Prostate gland (tissue), 2 donors: ENCODE measurements around the gene GH2.

Experiments used
- CTCF ChIP-seq, 4 experiments: fragments of 200-600 bp in 2 of 4; fragments of 450-650 bp in 2 of 4; sonication (generic) in 2 of 4; IDR thresholded peaks; 1 replicate in 3 of 4; 2 replicates in 1 of 4; pipeline ENCODE4 v1.5.1; 2016 to 2019; ENCODE audit warnings: antibody characterized with exemption in 4 of 4, mild to moderate bottlenecking in 2 of 4, moderate library complexity in 2 of 4
- POLR2A ChIP-seq: fragments of 450-650 bp; IDR thresholded peaks from one replicate; pipeline ENCODE4 v1.6.1; 2016; ENCODE audit warnings: antibody characterized with exemption, mild to moderate bottlenecking
- POLR2AphosphoS5 ChIP-seq: sonication (generic); formaldehyde crosslinking; IDR thresholded peaks from one replicate; pipeline ENCODE4 v1.6.1; 2017; ENCODE audit warnings: antibody characterized with exemption

DNA sequence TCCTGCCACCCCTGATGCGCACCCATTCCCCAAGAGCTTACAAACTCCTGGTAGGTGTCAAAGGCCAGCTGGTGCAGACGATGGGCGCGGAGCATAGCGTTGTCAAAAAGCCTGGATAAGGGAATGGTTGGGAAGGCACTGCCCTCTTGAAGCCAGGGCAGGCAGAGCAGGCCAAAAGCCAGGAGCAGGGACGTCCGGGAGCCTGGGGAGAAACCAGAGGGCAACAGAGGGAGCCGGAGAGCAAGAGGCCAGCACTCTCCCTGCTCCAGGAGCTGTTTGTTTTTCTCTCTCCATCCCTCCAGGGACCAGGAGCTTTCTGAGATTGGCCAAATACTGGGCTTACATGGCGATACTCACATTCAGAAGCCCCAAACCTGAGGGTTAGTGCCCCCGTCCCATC, 36.6 kb upstream of the GH2 start:
- TF ChIP-seq CTCF (IDR thresholded peaks at IDR 0.05) (no peak), POLR2A (no peak), POLR2AphosphoS5 (no peak)
